ENCODE measurements around the gene ADAP1.

ADAP1 gene

GRCh38 chr7:940599-941408, 13.7 kb downstream of the ADAP1 start:
- H3K27me3 ChIP-seq (ENCODE audit: insufficient read depth, low read length): peaks cover 14% of the 10 kb centered on the region
- no peak overlapping the region for H3K4me3 ChIP-seq (ENCODE audit: low read length)
- peaks cover 7% of the 10 kb centered on the region for H3K9me3 ChIP-seq (ENCODE audit: low read length)
- no peaks in the 10 kb centered on the region for H3K36me3 ChIP-seq (ENCODE audit: insufficient read depth, low read length)
- H2AFZ ChIP-seq (ENCODE audit: low read depth, low read length): no peak overlapping the region
- no peaks in the 10 kb centered on the region for H3K4me1 ChIP-seq (ENCODE audit: insufficient read depth, low read length)

- Histone ChIP-seq H3K4me3 (ENCODE audit: low read length) (no peak overlapping the region), H3K9me3 (ENCODE audit: low read length) (peaks cover 7% of the 10 kb centered on the region), H3K27me3 (ENCODE audit: insufficient read depth, low read length) (peaks cover 10% of the 10 kb centered on the region), H3K4me1 (ENCODE audit: insufficient read depth, low read length) (no peaks in the 10 kb centered on the region), H2AFZ (ENCODE audit: low read depth, low read length) (no peak overlapping the region), H3K36me3 (ENCODE audit: insufficient read depth, low read length) (no peaks in the 10 kb centered on the region)
Measured at GRCh38 chr7:939843-940242, 14.6 kb downstream of the ADAP1 start.

GRCh38 chr7:938546-939185, 15.8 kb downstream of the ADAP1 start:
- Histone ChIP-seq H2AFZ (ENCODE audit: low read depth, low read length) (no peak overlapping the region), H3K27me3 (ENCODE audit: insufficient read depth, low read length) (peaks cover 10% of the 10 kb centered on the region), H3K36me3 (ENCODE audit: insufficient read depth, low read length) (no peaks in the 10 kb centered on the region), H3K9me3 (ENCODE audit: low read length) (peaks cover 7% of the 10 kb centered on the region), H3K4me1 (ENCODE audit: insufficient read depth, low read length) (no peaks in the 10 kb centered on the region), H3K4me3 (ENCODE audit: low read length) (no peak overlapping the region)

GRCh38 chr7:937856-938484, 16.5 kb downstream of the ADAP1 start:
- Histone ChIP-seq H3K27me3 (ENCODE audit: insufficient read depth, low read length) (peaks cover 10% of the 10 kb centered on the region), H3K4me1 (ENCODE audit: insufficient read depth, low read length) (no peaks in the 10 kb centered on the region), H2AFZ (ENCODE audit: low read depth, low read length) (no peak overlapping the region), H3K36me3 (ENCODE audit: insufficient read depth, low read length) (no peaks in the 10 kb centered on the region), H3K4me3 (ENCODE audit: low read length) (no peak overlapping the region), H3K9me3 (ENCODE audit: low read length) (peaks cover 7% of the 10 kb centered on the region)

GRCh38 chr7:936386-937054, 18.0 kb downstream of the ADAP1 start:
- Histone ChIP-seq H3K4me3 (ENCODE audit: low read length) (no peak overlapping the region), H3K27me3 (ENCODE audit: insufficient read depth, low read length) (peaks cover 7% of the 10 kb centered on the region), H3K4me1 (ENCODE audit: insufficient read depth, low read length) (no peaks in the 10 kb centered on the region), H3K9me3 (ENCODE audit: low read length) (peaks cover 7% of the 10 kb centered on the region), H2AFZ (ENCODE audit: low read depth, low read length) (no peak overlapping the region), H3K36me3 (ENCODE audit: insufficient read depth, low read length) (no peaks in the 10 kb centered on the region)

- H3K36me3 ChIP-seq (ENCODE audit: insufficient read depth, low read length): no peaks in the 10 kb centered on the region
- peaks cover 4% of the 10 kb centered on the region for H3K27me3 ChIP-seq (ENCODE audit: insufficient read depth, low read length)
- no peak overlapping the region for H2AFZ ChIP-seq (ENCODE audit: low read depth, low read length)
- H3K9me3 ChIP-seq (ENCODE audit: low read length): peaks cover 6% of the 10 kb centered on the region
- no peaks in the 10 kb centered on the region for H3K4me1 ChIP-seq (ENCODE audit: insufficient read depth, low read length)
- no peak overlapping the region for H3K4me3 ChIP-seq (ENCODE audit: low read length)
Measured at GRCh38 chr7:935874-936385, 18.6 kb downstream of the ADAP1 start.

GRCh38 chr7:935164-935873, 19.2 kb downstream of the ADAP1 start:
- peaks cover 6% of the 10 kb centered on the region for H3K9me3 ChIP-seq (ENCODE audit: low read length)
- H3K4me1 ChIP-seq (ENCODE audit: insufficient read depth, low read length): no peaks in the 10 kb centered on the region
- H3K36me3 ChIP-seq (ENCODE audit: insufficient read depth, low read length): no peaks in the 10 kb centered on the region
- H3K4me3 ChIP-seq (ENCODE audit: low read length): no peak overlapping the region
- no peaks in the 10 kb centered on the region for H3K27me3 ChIP-seq (ENCODE audit: insufficient read depth, low read length)
- no peak overlapping the region for H2AFZ ChIP-seq (ENCODE audit: low read depth, low read length)

GRCh38 chr7:934469-935163, 19.9 kb downstream of the ADAP1 start:
- no peaks in the 10 kb centered on the region for H3K9me3 ChIP-seq (ENCODE audit: low read length)
- H3K36me3 ChIP-seq (ENCODE audit: insufficient read depth, low read length): no peaks in the 10 kb centered on the region
- H3K4me1 ChIP-seq (ENCODE audit: insufficient read depth, low read length): no peaks in the 10 kb centered on the region
- no peak overlapping the region for H3K4me3 ChIP-seq (ENCODE audit: low read length)
- no peak overlapping the region for H2AFZ ChIP-seq (ENCODE audit: low read depth, low read length)
- H3K27me3 ChIP-seq (ENCODE audit: insufficient read depth, low read length): no peaks in the 10 kb centered on the region

- Histone ChIP-seq H3K36me3 (ENCODE audit: insufficient read depth, low read length) (no peaks in the 10 kb centered on the region), H3K27me3 (ENCODE audit: insufficient read depth, low read length) (no peaks in the 10 kb centered on the region), H2AFZ (ENCODE audit: low read depth, low read length) (no peak overlapping the region), H3K9me3 (ENCODE audit: low read length) (no peaks in the 10 kb centered on the region), H3K4me1 (ENCODE audit: insufficient read depth, low read length) (no peaks in the 10 kb centered on the region), H3K4me3 (ENCODE audit: low read length) (no peak overlapping the region)
Measured at GRCh38 chr7:932651-932975, 21.9 kb downstream of the ADAP1 start.

- H3K36me3 ChIP-seq (ENCODE audit: insufficient read depth, low read length): no peaks in the 10 kb centered on the region
- no peaks in the 10 kb centered on the region for H3K27me3 ChIP-seq (ENCODE audit: insufficient read depth, low read length)
- H3K4me3 ChIP-seq (ENCODE audit: low read length): no peak overlapping the region
- no peak overlapping the region for H2AFZ ChIP-seq (ENCODE audit: low read depth, low read length)
- no peaks in the 10 kb centered on the region for H3K4me1 ChIP-seq (ENCODE audit: insufficient read depth, low read length)
- no peaks in the 10 kb centered on the region for H3K9me3 ChIP-seq (ENCODE audit: low read length)
Measured at GRCh38 chr7:931871-932650, 22.4 kb downstream of the ADAP1 start.

GRCh38 chr7:930975-931758, 23.3 kb downstream of the ADAP1 start:
- no peaks in the 10 kb centered on the region for H3K27me3 ChIP-seq (ENCODE audit: insufficient read depth, low read length)
- H3K4me1 ChIP-seq (ENCODE audit: insufficient read depth, low read length): no peaks in the 10 kb centered on the region
- H3K4me3 ChIP-seq (ENCODE audit: low read length): no peak overlapping the region
- H2AFZ ChIP-seq (ENCODE audit: low read depth, low read length): no peak overlapping the region
- no peaks in the 10 kb centered on the region for H3K36me3 ChIP-seq (ENCODE audit: insufficient read depth, low read length)
- no peaks in the 10 kb centered on the region for H3K9me3 ChIP-seq (ENCODE audit: low read length)

Measured in neuron (in vitro differentiated cells).